Measurements from ENCODE around the gene ST6GALNAC3. TPM values are rescaled to one million over a fixed set of nuclear protein-coding genes. Genes with fewer than 3 reads are reported as not detected.

Gene ST6GALNAC3
- polyA plus RNA-seq, 2 of the 4 experiments (the other 2 are of a cell fraction) = 1.1 to 1.2 TPM

GRCh38 chr1:76162254-76162653 is 87.7 kb downstream of the ST6GALNAC3 start:
- no peak for TF ChIP-seq ZC3H11A (IDR thresholded peaks at IDR 0.05)
- TF ChIP-seq POLR2AphosphoS2 (conservative IDR thresholded peaks at IDR 0.05; ENCODE audit: low read length) = no peak
- no peak for TF ChIP-seq RNF2 (IDR thresholded peaks at IDR 0.05; ENCODE audit: borderline replicate concordance, low read depth)
- no peak for TF ChIP-seq ATOH8 (CRISPR knock-in tag; IDR thresholded peaks at IDR 0.05; ENCODE audit: low read depth)
- TF ChIP-seq JUNB (IDR thresholded peaks at IDR 0.05) = no peak
- no peak for TF ChIP-seq SMC3 (IDR thresholded peaks at IDR 0.05)
- TF ChIP-seq BCL3 (IDR thresholded peaks at IDR 0.05) = no peak
- no peak for TF ChIP-seq JUN (IDR thresholded peaks at IDR 0.05)
- TF ChIP-seq SREBF2 (IDR thresholded peaks at IDR 0.05) = no peak
- no peak for TF ChIP-seq HEYL (CRISPR knock-in tag; IDR thresholded peaks at IDR 0.05)
- no peak for TF ChIP-seq ZFP36 (IDR thresholded peaks at IDR 0.05; ENCODE audit: borderline replicate concordance, partially characterized antibody)
- TF ChIP-seq ESRRA (IDR thresholded peaks at IDR 0.05; ENCODE audit: borderline replicate concordance, low read length) = no peak
- TF ChIP-seq NPAS2 (CRISPR knock-in tag; IDR thresholded peaks at IDR 0.05; ENCODE audit: borderline replicate concordance) = no peak
- TF ChIP-seq RFX5 (IDR thresholded peaks at IDR 0.05) = no peak
- TF ChIP-seq CHD4 (IDR thresholded peaks at IDR 0.05; ENCODE audit: borderline replicate concordance) = no peak
- no peak for TF ChIP-seq E2F6 (IDR thresholded peaks at IDR 0.05; ENCODE audit: borderline replicate concordance, low read depth)
- TF ChIP-seq CBX2 (IDR thresholded peaks at IDR 0.05; ENCODE audit: borderline replicate concordance, low read depth) = no peak
- TF ChIP-seq EHF (CRISPR knock-in tag; IDR thresholded peaks at IDR 0.05) = no peak
- no peak for TF ChIP-seq ZSCAN20 (CRISPR knock-in tag; IDR thresholded peaks at IDR 0.05)
- Histone ChIP-seq H3K9me3 (no peaks in the 10 kb centered on the region), H3K4me2 (no peak overlapping the region), H3K4me3 (no peak overlapping the region), H3K27ac (no peak overlapping the region), H3K4me1 (no peaks in the 10 kb centered on the region)
- WGBS (ENCODE audit: missing lambda C conversion rate) = 97% methylated on average over 5 of the region's 5 CpGs
- FAIRE-seq (no peak), DNase-seq (ENCODE audit: low read depth in 1 of 2, low spot score in 1 of 2) (no peak), ATAC-seq (no peak)
- POLR2A ChIA-PET = no interaction called here
- CTCF ChIA-PET = interaction anchor here (1.4 kb wide), 1 partner anchor 10 kb away, joined by 3 read pairs; no protein-coding TSS in a partner anchor

GRCh38 chr1:76164165-76164564 is 89.6 kb downstream of the ST6GALNAC3 start:
- DNase-seq (ENCODE audit: low read depth in 1 of 2, low spot score in 1 of 2) = no peak
- no peak overlapping the region for H3K4me3 ChIP-seq
- H3K9me3 ChIP-seq = no peaks in the 10 kb centered on the region
- ChIA-PET CTCF (interaction anchor here (0.9 kb wide), 1 partner anchor 10 kb away, joined by 3 read pairs; no protein-coding TSS in a partner anchor), POLR2A (no interaction called here)
- no peak overlapping the region for H3K27ac ChIP-seq
- H3K4me1 ChIP-seq = no peaks in the 10 kb centered on the region
- FAIRE-seq = no peak
- no peak for ATAC-seq
- H3K4me2 ChIP-seq = no peak overlapping the region
- TF ChIP-seq USF2 (IDR thresholded peaks at IDR 0.05) (no peak), CBX8 (IDR thresholded peaks at IDR 0.05) (no peak), BCL3 (IDR thresholded peaks at IDR 0.05) (no peak), SREBF2 (IDR thresholded peaks at IDR 0.05) (no peak), ZSCAN20 (CRISPR knock-in tag; IDR thresholded peaks at IDR 0.05) (no peak), TFCP2L1 (CRISPR knock-in tag; IDR thresholded peaks at IDR 0.05) (no peak), NPAS2 (CRISPR knock-in tag; IDR thresholded peaks at IDR 0.05; ENCODE audit: borderline replicate concordance) (no peak), RARB (CRISPR knock-in tag; IDR thresholded peaks at IDR 0.05) (no peak), EHMT2 (IDR thresholded peaks at IDR 0.05; ENCODE audit: low read depth) (no peak), HMGXB4 (CRISPR knock-in tag; IDR thresholded peaks at IDR 0.05; ENCODE audit: borderline replicate concordance) (no peak), ZFP36 (IDR thresholded peaks at IDR 0.05; ENCODE audit: borderline replicate concordance, partially characterized antibody) (no peak), MYC (IDR thresholded peaks at IDR 0.05; ENCODE audit: borderline replicate concordance, low read length) (no peak), HES2 (IDR thresholded peaks at IDR 0.05) (no peak), POLR2A (IDR thresholded peaks at IDR 0.05; ENCODE audit: low read length) (no peak), E2F6 (IDR thresholded peaks at IDR 0.05; ENCODE audit: borderline replicate concordance, low read depth) (no peak), MAZ (IDR thresholded peaks at IDR 0.05; ENCODE audit: borderline replicate concordance, low read depth, low read length) (no peak), ATOH8 (CRISPR knock-in tag; IDR thresholded peaks at IDR 0.05; ENCODE audit: low read depth) (no peak)

Measured in A549 (cell line).